Heart left ventricle (tissue), 16 donors: ENCODE data around the gene CPA4. TPM values are rescaled to one million over a fixed set of nuclear protein-coding genes. Genes with fewer than 3 reads are reported as not detected.

ENCODE experiments used
- ATAC-seq, 4 donors: fragments of 200-7000 bp; cut with Tn5 transposase; one replicate each; pipeline ENCODE4 v1.9.1; 2020 to 2022; ENCODE audit warnings: moderate library complexity in 4 of 4, mild to moderate bottlenecking in 3 of 4, moderate number of reproducible peaks in 1 of 4
- DNase-seq, 5 donors: peaks; one replicate each; pipeline ENCODE4 v3.0.0-alpha.2; 2020
- H3K27ac ChIP-seq, 12 donors: fragments of 200-600 bp; sonication (generic) in 4 of 12; one replicate each; pipeline versions ENCODE4 v1.5.0 to v1.8.0; 2016 to 2022; ENCODE audit warnings: mild to moderate bottlenecking in 2 of 12
- H3K27me3 ChIP-seq, 9 donors: fragments of 200-600 bp; sonication (generic) in 2 of 9; one replicate each; pipeline versions ENCODE4 v1.5.1 to v1.8.0; 2016 to 2022; ENCODE audit warnings: mild to moderate bottlenecking in 3 of 9
- H3K36me3 ChIP-seq, 9 donors: fragments of 200-600 bp; sonication (generic) in 2 of 9; one replicate each; pipeline versions ENCODE4 v1.5.0 to v1.8.0; 2018 to 2022; ENCODE audit warnings: mild to moderate bottlenecking in 2 of 9
- H3K4me1 ChIP-seq, 12 donors: fragments of 200-600 bp; sonication (generic) in 4 of 12; one replicate each; pipeline versions ENCODE4 v1.5.0 to v1.8.0; 2016 to 2022; ENCODE audit warnings: mild to moderate bottlenecking in 3 of 12
- H3K4me3 ChIP-seq, 12 donors: fragments of 200-600 bp; sonication (generic) in 4 of 12; one replicate each; pipeline versions ENCODE4 v1.5.0 to v1.8.0; 2017 to 2022; ENCODE audit warnings: mild to moderate bottlenecking in 9 of 12, moderate library complexity in 4 of 12
- H3K9me3 ChIP-seq, 12 donors: fragments of 200-600 bp; sonication (generic) in 4 of 12; one replicate each; pipeline versions ENCODE4 v1.5.0 to v1.8.0; 2016 to 2022; ENCODE audit warnings: mild to moderate bottlenecking in 1 of 12
- CTCF ChIP-seq, 12 donors: fragments of 200-600 bp; sonication (generic) in 4 of 12; IDR thresholded peaks; one replicate each; pipeline versions ENCODE4 v1.5.0 to v1.8.0; 2018 to 2022; ENCODE audit warnings: antibody characterized with exemption in 12 of 12, mild to moderate bottlenecking in 5 of 12
- POLR2A ChIP-seq, 2 donors: fragments of 450-650 bp; IDR thresholded peaks; one replicate each; pipeline ENCODE4 v1.6.1; 2017; ENCODE audit warnings: antibody characterized with exemption in 2 of 2, mild to moderate bottlenecking in 2 of 2, moderate library complexity in 2 of 2
- WGBS, 4 donors: extraction: QIAGEN DNeasy Blood & Tissue Kit in 2 of 4; methylation state at CpG; one replicate each; pipeline versions ENCODE4 v1.1.5 to v1.1.7; 2013 to 2018; 5-methylcytosine and 5-hydroxymethylcytosine counted together
- intact Hi-C, 10 donors: fragments of 100-400 bp; cut with DNase I; formaldehyde crosslinking; loops; one replicate each; pipeline versions ENCODE4 v1.11.1 to v1.14.2; 2022
- polyA plus RNA-seq, 2 donors: library from polyadenylated mRNA; stranded (reverse); fragments of 200-250 nt; gene quantifications; one replicate each; pipeline ENCODE4 v1.2.3, GENCODE V29; 2013
- total RNA-seq, 9 donors: library from RNA; depleted of rRNA in 2 of 9; stranded (reverse); fragments of >200 nt in 2 of 9; fragmentation: NEBNext Ultra II Directional in 3 of 9; extraction: Animal tissue kit (Norgen Biotek cat#: 25700) in 3 of 9; gene quantifications; one replicate each; pipeline versions ENCODE4 v1.1.0 to v1.2.4, GENCODE V29; 2016 to 2023
- donor health status: ischemic (EF 13 %, LVEDD 7.1; RV severe dilation, severe dysfunction).
- donor health status: healthy with polysubstance abuse.
- donor health status: DM: no; HTN: yes; CAD: no.
- donor health status: DM: no; HTN: no; CAD: no.
- donor health status: ischemic (EF 25% LVEDD 6.9; RV normal size, moderate dysfunction).
- donor health status: ischemic (EF 25% LVEDD 5.7; RV mildly dilated, moderate dysfunction).
- donor health status: healthy.
- donor health status: DM: yes; HTN: yes; CAD: no.
- donor health status: ischemic (EF 35%, LVEDD 5.7; RV mildly dilated, moderate dysfunction).
- donor health status: nonischemic (EF 11% LVEDD 7.7; RV severe dilation, severe dysfunction).
- donor health status: DM: yes; HTN: yes; CAD: no.
- donor health status: PGD.
- donor health status: ischemic (EF 29% LVEDD 5.4; RV normal size, mild dysfunction).
- donor health status: nonischemic (EF 23%, LVEDD 6.1; RV moderate dilation, normal function).

CPA4 gene
- total and polyA plus RNA-seq, 11 donors: 0.06 to 22.2 (median 0.27) TPM; not detected in 7

- TF ChIP-seq POLR2A (IDR thresholded peaks at IDR 0.05) (no peak), CTCF (IDR thresholded peaks at IDR 0.05) (no peak)
- Histone ChIP-seq H3K4me3 (no peak overlapping the region), H3K27me3 (no peaks in the 10 kb centered on the region), H3K36me3 (no peaks in the 10 kb centered on the region), H3K9me3 (peaks cover 0 to 57% (median 32%) of the 10 kb centered on the region in 12 donors), H3K27ac (no peak overlapping the region), H3K4me1 (no peaks in the 10 kb centered on the region)
- DNase-seq (no peak), ATAC-seq (no peak)
- WGBS, 4 donors: 76 to 82% (median 79%) methylated on average over 2 of the region's 2 CpGs
- intact Hi-C loops: loop anchor here in 1 of 10 donors (2.0 kb wide), 1 partner anchor 44 kb away; no protein-coding TSS in a partner anchor
These were observed 36.3 kb upstream of the CPA4 start for GRCh38 chr7:130256704-130257103.

DNA sequence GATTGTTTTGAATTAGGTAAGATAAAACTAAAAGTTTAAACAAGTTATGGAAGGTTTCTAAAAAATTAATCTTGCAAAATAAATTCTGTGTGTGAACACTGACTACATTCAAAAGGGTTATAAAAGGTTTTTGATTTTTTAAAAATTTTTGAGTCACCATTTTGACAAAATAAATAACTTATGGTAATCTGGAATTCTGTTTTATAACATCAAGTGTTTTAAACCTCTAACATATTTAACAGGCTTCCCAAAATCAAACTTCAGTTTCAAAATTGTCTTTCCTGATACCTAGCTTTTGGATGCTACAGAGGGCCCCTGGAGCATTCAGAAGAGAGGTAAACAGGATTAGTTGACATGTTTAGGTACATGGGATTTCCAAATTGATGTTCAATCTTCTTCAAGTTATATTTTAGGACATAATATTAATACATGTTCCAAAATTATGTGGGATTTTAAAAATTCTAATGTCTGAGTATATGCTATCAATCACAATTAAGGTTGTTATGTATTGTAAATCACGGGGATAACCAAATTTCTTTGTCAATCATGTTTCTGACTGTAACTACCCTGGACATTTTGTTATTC lies 34.4 kb upstream of the CPA4 start:
- no peak for ATAC-seq
- Histone ChIP-seq H3K36me3 (no peaks in the 10 kb centered on the region), H3K4me3 (no peak overlapping the region), H3K9me3 (peaks cover 0 to 50% (median 31%) of the 10 kb centered on the region in 12 donors), H3K4me1 (no peaks in the 10 kb centered on the region), H3K27me3 (no peaks in the 10 kb centered on the region), H3K27ac (no peak overlapping the region)
- no peak for DNase-seq
- no peak for TF ChIP-seq POLR2A (IDR thresholded peaks at IDR 0.05)
- no peak for TF ChIP-seq CTCF (IDR thresholded peaks at IDR 0.05)
- 58 to 75% (median 64%) methylated on average over 1 of the region's 1 CpG for WGBS, 4 donors
- intact Hi-C loops: no loop called here

GRCh38 chr7:130262448-130262847 lies 30.5 kb upstream of the CPA4 start:
- Histone ChIP-seq H3K36me3 (no peaks in the 10 kb centered on the region), H3K27ac (no peak overlapping the region), H3K4me3 (no peak overlapping the region), H3K9me3 (peaks cover 0 to 31% (median 25%) of the 10 kb centered on the region in 12 donors), H3K4me1 (no peaks in the 10 kb centered on the region), H3K27me3 (no peaks in the 10 kb centered on the region)
- DNase-seq: no peak
- intact Hi-C loops: no loop called here
- 65 to 68% (median 66%) methylated on average over 2 of the region's 2 CpGs for WGBS, 4 donors
- ATAC-seq: no peak
- no peak for TF ChIP-seq POLR2A (IDR thresholded peaks at IDR 0.05)
- TF ChIP-seq CTCF (IDR thresholded peaks at IDR 0.05): no peak

- 54 to 79% (median 72%) methylated on average over 2 of the region's 2 CpGs for WGBS, 4 donors
- H3K4me1 ChIP-seq: no peaks in the 10 kb centered on the region
- TF ChIP-seq CTCF (IDR thresholded peaks at IDR 0.05) (no peak), POLR2A (IDR thresholded peaks at IDR 0.05) (no peak)
- no peak overlapping the region for H3K27ac ChIP-seq
- H3K9me3 ChIP-seq: peaks cover 0 to 25% (median 20%) of the 10 kb centered on the region in 12 donors
- ATAC-seq (no peak), DNase-seq (no peak)
- H3K27me3 ChIP-seq: no peaks in the 10 kb centered on the region
- no peak overlapping the region for H3K4me3 ChIP-seq
- intact Hi-C loops: no loop called here
- no peaks in the 10 kb centered on the region for H3K36me3 ChIP-seq
These were observed 29.8 kb upstream of the CPA4 start for GRCh38 chr7:130263130-130263529.
